WTC11 (cell line): ENCODE data around the gene CHMP1A. TPM values are rescaled to one million over a fixed set of nuclear protein-coding genes. Genes with fewer than 3 reads are reported as not detected.

Experiments
- ATAC-seq: fragments of 200-7000 bp; cut with Tn5 transposase; 2 replicates; pipeline ENCODE4 v1.10.0; 2021; ENCODE audit warnings: mild to moderate bottlenecking, moderate library complexity
- CTCF ChIA-PET: fragments of 300-600 bp; sonication (Branson Sonifier 250); formaldehyde crosslinking; loops from one replicate; lab custom pipeline; 2021; ENCODE audit warnings: antibody characterized with exemption; lab: Charles Lee
- POLR2A ChIA-PET: fragments of 350-600 bp; sonication (Branson Sonifier 250); formaldehyde crosslinking; loops from one replicate; lab custom pipeline; 2021; ENCODE audit warnings: antibody characterized with exemption; lab: Charles Lee
- DNase-seq: peaks from one replicate; pipeline ENCODE4 v3.0.0; 2021; ENCODE audit warnings: low spot score
- H3K27ac Mint-ChIP-seq: 2 replicates; pipeline ENCODE4 v1.8.0; 2021; ENCODE audit warnings: mixed read lengths
- H3K27me3 Mint-ChIP-seq: 2 replicates; pipeline ENCODE4 v1.8.0; 2021; ENCODE audit warnings: low read depth, mild to moderate bottlenecking, moderate library complexity, mixed read lengths
- H3K36me3 Mint-ChIP-seq: 2 replicates; pipeline ENCODE4 v1.8.0; 2021; ENCODE audit warnings: mixed read lengths
- H3K4me1 Mint-ChIP-seq: 2 replicates; pipeline ENCODE4 v1.8.0; 2022; ENCODE audit warnings: mixed read lengths
- H3K4me3 Mint-ChIP-seq: 2 replicates; pipeline ENCODE4 v1.8.0; 2021; ENCODE audit warnings: mild to moderate bottlenecking, moderate library complexity, mixed read lengths
- H3K9me3 Mint-ChIP-seq: 2 replicates; pipeline ENCODE4 v1.8.0; 2021; ENCODE audit warnings: mixed read lengths
- FOXP1 ChIP-seq: sonication (generic); formaldehyde crosslinking; IDR thresholded peaks from 2 replicates; pipeline ENCODE4 v1.8.0; 2022; ENCODE audit warnings: missing genetic modification reagents, mild to moderate bottlenecking, moderate library complexity, borderline replicate concordance
- GABPB1 ChIP-seq: sonication (generic); formaldehyde crosslinking; IDR thresholded peaks from 2 replicates; pipeline ENCODE4 v1.8.1; 2023; ENCODE audit warnings: mild to moderate bottlenecking, missing genetic modification reagents
- IRF1 ChIP-seq: sonication (generic); formaldehyde crosslinking; IDR thresholded peaks from 2 replicates; pipeline ENCODE4 v1.8.0; 2023; ENCODE audit warnings: missing genetic modification reagents
- JAZF1 ChIP-seq: fragments of 250-450 bp; sonication (Bioruptor Pico); IDR thresholded peaks from 2 replicates; pipeline ENCODE4 v1.9.0; 2021; ENCODE audit warnings: moderate library complexity, mild to moderate bottlenecking, inconsistent platforms
- JUN ChIP-seq: sonication (generic); formaldehyde crosslinking; IDR thresholded peaks from 2 replicates; pipeline ENCODE4 v1.8.0; 2023; ENCODE audit warnings: mild to moderate bottlenecking, missing genetic modification reagents
- MXD4 ChIP-seq: fragments of 250-450 bp; sonication (Bioruptor Pico); IDR thresholded peaks from 2 replicates; pipeline ENCODE4 v1.8.0; 2021; ENCODE audit warnings: mild to moderate bottlenecking, moderate library complexity, borderline replicate concordance
- NFE2L1 ChIP-seq: sonication (generic); formaldehyde crosslinking; IDR thresholded peaks from 2 replicates; pipeline ENCODE4 v1.8.1; 2023; ENCODE audit warnings: missing genetic modification reagents
- NR1H2 ChIP-seq: sonication (generic); formaldehyde crosslinking; IDR thresholded peaks from 2 replicates; pipeline ENCODE4 v1.9.0; 2021; ENCODE audit warnings: mild to moderate bottlenecking, moderate library complexity, missing genetic modification reagents
- OVOL2 ChIP-seq: fragments of 250-450 bp; sonication (Bioruptor Pico); IDR thresholded peaks from 2 replicates; pipeline ENCODE4 v1.9.0; 2021; ENCODE audit warnings: mild to moderate bottlenecking, borderline replicate concordance
- TEAD4 ChIP-seq: sonication (generic); formaldehyde crosslinking; IDR thresholded peaks from 2 replicates; pipeline ENCODE4 v1.8.0; 2022; ENCODE audit warnings: mild to moderate bottlenecking, missing genetic modification reagents
- ZBTB21 ChIP-seq: sonication (generic); formaldehyde crosslinking; IDR thresholded peaks from 2 replicates; pipeline ENCODE4 v1.8.1; 2023; ENCODE audit warnings: mild to moderate bottlenecking, missing genetic modification reagents, borderline replicate concordance
- ZMAT4 ChIP-seq: fragments of 250-450 bp; sonication (Bioruptor Pico); IDR thresholded peaks from 2 replicates; pipeline ENCODE4 v1.9.0; 2021; ENCODE audit warnings: mild to moderate bottlenecking
- ZNF263 ChIP-seq: sonication (generic); formaldehyde crosslinking; IDR thresholded peaks from 2 replicates; pipeline ENCODE4 v1.8.1; 2022; ENCODE audit warnings: low read depth, mild to moderate bottlenecking, moderate library complexity, missing genetic modification reagents
- ZNF532 ChIP-seq: fragments of 250-450 bp; sonication (Bioruptor Pico); IDR thresholded peaks from 2 replicates; pipeline ENCODE4 v1.9.0; 2021; ENCODE audit warnings: mild to moderate bottlenecking, borderline replicate concordance
- total RNA-seq: library from RNA; stranded (reverse); gene quantifications from 3 replicates; pipeline ENCODE4 v1.2.3, GENCODE V29; 2021
- TF ChIP-seq, protein P1 (sequence below): sonication (generic); formaldehyde crosslinking; IDR thresholded peaks from 2 replicates; pipeline ENCODE4 v1.8.0; 2023; ENCODE audit warnings: mild to moderate bottlenecking, missing genetic modification reagents

The CHMP1A gene
- total RNA-seq, 1 experiment from 2014 or later, result 76.0 TPM

GRCh38 chr16:89668790-89669158, 11.3 kb upstream of the CHMP1A start (continued):
- TF ChIP-seq, protein P1, sequence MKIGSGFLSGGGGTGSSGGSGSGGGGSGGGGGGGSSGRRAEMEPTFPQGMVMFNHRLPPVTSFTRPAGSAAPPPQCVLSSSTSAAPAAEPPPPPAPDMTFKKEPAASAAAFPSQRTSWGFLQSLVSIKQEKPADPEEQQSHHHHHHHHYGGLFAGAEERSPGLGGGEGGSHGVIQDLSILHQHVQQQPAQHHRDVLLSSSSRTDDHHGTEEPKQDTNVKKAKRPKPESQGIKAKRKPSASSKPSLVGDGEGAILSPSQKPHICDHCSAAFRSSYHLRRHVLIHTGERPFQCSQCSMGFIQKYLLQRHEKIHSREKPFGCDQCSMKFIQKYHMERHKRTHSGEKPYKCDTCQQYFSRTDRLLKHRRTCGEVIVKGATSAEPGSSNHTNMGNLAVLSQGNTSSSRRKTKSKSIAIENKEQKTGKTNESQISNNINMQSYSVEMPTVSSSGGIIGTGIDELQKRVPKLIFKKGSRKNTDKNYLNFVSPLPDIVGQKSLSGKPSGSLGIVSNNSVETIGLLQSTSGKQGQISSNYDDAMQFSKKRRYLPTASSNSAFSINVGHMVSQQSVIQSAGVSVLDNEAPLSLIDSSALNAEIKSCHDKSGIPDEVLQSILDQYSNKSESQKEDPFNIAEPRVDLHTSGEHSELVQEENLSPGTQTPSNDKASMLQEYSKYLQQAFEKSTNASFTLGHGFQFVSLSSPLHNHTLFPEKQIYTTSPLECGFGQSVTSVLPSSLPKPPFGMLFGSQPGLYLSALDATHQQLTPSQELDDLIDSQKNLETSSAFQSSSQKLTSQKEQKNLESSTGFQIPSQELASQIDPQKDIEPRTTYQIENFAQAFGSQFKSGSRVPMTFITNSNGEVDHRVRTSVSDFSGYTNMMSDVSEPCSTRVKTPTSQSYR (CRISPR knock-in tag), result no peak
- TF ChIP-seq ZNF532 (no peak), ZMAT4 (CRISPR knock-in tag) (no peak), ZNF263 (CRISPR knock-in tag) (no peak), OVOL2 (CRISPR knock-in tag) (no peak), GABPB1 (CRISPR knock-in tag) (no peak)

DNA sequence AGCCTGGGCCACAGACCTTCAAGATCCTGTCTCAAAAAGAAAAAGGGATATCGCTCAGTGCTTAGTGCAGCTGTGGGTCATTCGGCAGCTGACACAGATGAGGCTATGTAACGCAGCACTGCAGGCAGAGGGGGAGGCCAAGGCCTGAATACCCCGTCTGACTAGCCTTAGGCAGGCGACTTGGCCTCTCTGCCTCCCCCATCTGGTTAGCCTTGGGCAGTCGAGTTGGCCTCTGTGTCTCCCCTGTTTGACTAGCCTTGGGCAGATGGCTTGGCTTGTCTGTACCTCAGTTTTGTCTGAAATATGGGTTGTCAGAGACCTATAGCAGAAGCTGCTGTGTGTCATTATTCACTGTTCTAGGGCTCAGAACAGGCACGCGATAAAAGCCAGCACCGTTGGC, 10.1 kb upstream of the CHMP1A start:
- DNase-seq (no peak), ATAC-seq (no peak)
- POLR2A ChIA-PET, result interaction anchor here (0.7 kb wide), 1 partner anchor 36 kb away, joined by 3 read pairs; no protein-coding TSS in a partner anchor
- CTCF ChIA-PET, result interaction anchor here (0.7 to 1.0 kb wide), 4 partner anchors 25 to 68 kb away, joined by 3 to 4 read pairs (median 4); no protein-coding TSS in a partner anchor
- Mint-ChIP-seq H3K4me3 (no peak overlapping the region), H3K4me1 (no peaks in the 10 kb centered on the region), H3K9me3 (peaks cover 32% of the 10 kb centered on the region), H3K27ac (no peak overlapping the region), H3K27me3 (peaks cover 10% of the 10 kb centered on the region), H3K36me3 (peaks cover 43% of the 10 kb centered on the region)
- TF ChIP-seq JAZF1, result no peak
- TF ChIP-seq FOXP1 (CRISPR knock-in tag), result no peak
- TF ChIP-seq NFE2L1 (CRISPR knock-in tag), result no peak
- no peak for TF ChIP-seq MXD4
- TF ChIP-seq ZBTB21 (CRISPR knock-in tag), result no peak
- TF ChIP-seq ZNF263 (CRISPR knock-in tag), result no peak
- TF ChIP-seq ZNF532, result no peak
- no peak for TF ChIP-seq NR1H2 (CRISPR knock-in tag)
- no peak for TF ChIP-seq JUN
- TF ChIP-seq IRF1 (CRISPR knock-in tag), result no peak
- no peak for TF ChIP-seq TEAD4 (CRISPR knock-in tag)
